NCI-H69 (cell line): ENCODE data around the gene HSPB6.
A peak's percentile ranks its signal among the peaks of the same experiment; 100 is the strongest.

Experiments used
- DNase-seq: peaks from one replicate; lab custom pipeline; 2025; lab: John Stamatoyannopoulos, UW

The HSPB6 gene

DNA sequence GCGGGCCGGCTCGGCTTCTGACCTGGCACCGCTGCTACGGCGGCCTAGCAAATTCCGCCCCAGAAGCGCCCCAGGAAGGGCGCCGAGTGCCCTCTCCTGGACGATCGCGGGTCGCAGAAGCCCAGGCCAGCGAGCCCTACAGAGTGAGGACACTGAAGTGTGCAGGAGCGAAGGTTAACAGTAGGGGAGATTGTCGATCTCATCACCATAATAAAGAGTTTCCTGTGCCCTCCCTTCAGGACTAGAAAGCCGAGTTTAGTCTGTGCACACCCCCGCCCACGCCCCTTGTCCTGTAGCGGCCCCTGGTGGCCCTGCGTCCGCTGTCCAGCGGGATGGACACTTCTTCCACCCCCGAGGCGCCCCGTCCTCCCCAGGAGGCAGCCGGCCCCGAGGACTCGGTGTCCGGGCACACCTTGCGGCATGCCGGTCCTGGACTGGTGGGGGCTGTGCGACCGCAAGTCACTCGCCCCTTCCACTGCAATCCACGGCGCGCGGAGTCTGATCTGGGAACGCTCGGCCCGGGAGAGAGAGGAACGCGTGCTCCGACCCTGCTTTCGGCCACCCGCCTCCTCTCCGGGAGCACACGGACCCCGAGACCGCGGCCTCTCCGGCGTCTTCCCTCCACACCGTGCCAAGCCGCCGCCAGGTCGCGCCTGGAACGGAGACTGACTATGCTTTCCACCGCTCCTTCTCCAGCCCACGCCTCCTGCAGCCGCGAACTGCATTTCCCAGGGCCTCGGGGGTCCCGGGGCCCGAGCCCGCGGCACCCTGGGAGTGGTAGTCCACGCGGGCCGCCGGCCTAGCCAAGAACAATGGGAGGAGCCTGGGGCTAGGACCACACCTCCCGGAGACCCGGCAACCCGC, 39.8 kb downstream of the HSPB6 start:
- peak; percentile 92 for DNase-seq

DNA sequence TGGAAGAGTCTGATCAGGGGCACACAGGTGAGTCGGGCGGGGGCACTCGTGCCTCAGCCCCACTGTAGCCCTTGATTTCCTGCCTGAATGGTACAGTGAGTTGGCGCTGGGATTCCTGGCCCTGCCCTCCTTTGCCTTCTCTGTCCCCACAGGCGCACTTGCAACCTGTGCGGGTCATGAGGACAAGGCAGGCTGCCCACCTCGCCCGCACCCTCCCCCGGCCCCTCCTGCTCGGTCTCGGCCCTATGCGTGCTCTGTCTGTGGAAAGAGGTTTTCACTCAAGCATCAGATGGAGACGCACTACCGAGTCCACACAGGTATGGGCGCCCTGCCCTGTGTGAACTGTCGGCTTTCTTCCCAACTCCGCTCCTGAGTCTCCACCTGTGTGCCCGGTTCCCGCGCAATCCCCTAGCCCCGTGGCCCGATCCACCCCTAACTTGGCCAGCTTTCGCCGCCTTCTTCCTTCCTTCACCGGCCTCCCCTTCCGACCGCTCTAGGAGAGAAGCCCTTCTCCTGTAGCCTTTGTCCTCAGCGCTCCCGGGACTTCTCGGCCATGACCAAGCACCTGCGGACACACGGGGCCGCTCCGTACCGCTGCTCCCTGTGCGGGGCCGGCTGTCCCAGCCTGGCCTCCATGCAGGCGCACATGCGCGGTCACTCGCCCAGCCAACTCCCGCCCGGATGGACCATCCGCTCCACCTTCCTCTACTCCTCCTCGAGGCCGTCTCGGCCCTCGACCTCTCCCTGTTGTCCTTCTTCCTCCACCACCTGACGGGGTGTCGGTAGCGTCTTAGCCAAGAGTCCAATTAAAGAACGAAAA, 40.6 kb downstream of the HSPB6 start:
- peak; percentile 71 for DNase-seq

GRCh38 chr19:35715355-35715809, 41.4 kb downstream of the HSPB6 start:
- DNase-seq = no peak

- DNase-seq = peak; percentile 59
Measured at GRCh38 chr19:35714601-35715354, 42.1 kb downstream of the HSPB6 start.

- no peak for DNase-seq
Measured at GRCh38 chr19:35713904-35714495, 42.8 kb downstream of the HSPB6 start.

GRCh38 chr19:35713506-35713850, 43.4 kb downstream of the HSPB6 start:
- DNase-seq = no peak

DNA sequence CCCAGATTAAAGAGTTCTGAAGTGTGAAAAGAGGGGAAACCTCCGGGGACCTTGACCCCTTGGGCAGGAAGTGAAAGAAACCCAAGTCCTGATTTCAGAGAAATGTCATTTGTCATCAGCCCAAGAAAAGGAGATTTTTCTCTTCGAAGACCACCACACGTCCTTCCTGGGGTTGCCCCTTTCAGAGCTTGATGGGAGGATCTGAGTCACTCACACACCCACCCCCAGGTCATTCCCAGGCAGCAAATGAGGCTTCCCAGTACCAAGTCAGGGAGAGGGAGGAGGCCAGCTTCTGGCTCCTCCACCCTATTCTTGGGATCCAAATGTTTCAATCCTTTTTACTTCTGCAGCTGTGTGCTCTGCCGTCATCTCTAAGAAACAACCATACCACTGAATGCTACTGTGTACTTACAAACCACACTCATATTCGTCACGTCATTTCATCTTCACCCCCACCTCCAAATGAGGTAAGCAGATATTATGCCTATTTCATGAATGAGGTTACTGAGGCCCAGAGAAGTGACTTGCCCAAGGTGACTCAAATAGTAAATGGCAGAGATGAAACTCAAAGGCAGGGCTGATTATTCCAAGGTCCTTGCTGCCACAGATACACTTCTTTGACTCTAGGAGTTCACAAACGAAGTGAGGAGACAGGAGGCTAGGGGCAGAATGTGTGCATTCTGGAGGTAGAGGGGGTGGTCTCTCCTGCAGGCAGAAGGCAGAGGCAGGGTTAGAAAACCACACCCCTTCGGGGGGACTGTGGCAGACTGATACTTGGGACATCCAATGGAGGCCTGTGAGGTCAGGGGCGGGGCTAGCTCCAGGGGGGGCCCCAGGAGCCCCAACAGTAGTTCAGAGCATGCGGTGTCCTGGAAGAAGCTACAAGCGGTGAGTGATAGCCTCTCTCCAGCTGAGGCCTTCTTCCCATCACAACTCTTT, 44.0 kb downstream of the HSPB6 start:
- DNase-seq = no peak

- DNase-seq = no peak
Measured at GRCh38 chr19:35710784-35711723, 45.8 kb downstream of the HSPB6 start.

- no peak for DNase-seq
Measured at GRCh38 chr19:35708391-35708790, 48.4 kb downstream of the HSPB6 start.
